GOT3 (cell line): ENCODE results near the gene METRN.

Experiments
- DNase-seq: peaks from one replicate; lab custom pipeline; 2025; ENCODE audit warnings: mixed read lengths; lab: John Stamatoyannopoulos, UW

METRN gene

GRCh38 chr16:723695-724094 is 8.8 kb downstream of the METRN start:
- no peak for DNase-seq

- no peak for DNase-seq
These were observed 9.5 kb downstream of the METRN start for GRCh38 chr16:724188-725040.

DNA sequence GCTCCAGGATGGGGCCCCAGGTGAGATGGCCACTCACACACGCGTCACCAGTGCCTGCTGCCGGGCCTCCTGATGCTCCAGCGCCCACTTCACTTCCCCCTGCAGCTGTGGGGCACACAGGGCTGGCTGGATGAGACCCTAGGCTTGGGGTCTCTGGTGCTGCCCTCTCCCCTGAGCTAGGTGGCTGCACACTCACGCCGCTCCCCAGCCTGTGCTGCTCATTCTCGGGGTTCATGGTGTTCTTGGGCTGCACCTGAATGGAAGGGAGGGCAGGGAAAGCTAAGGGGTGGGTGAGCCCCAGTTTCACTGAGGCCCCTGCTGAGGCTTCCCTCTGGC is 10.1 kb downstream of the METRN start:
- no peak for DNase-seq

DNA sequence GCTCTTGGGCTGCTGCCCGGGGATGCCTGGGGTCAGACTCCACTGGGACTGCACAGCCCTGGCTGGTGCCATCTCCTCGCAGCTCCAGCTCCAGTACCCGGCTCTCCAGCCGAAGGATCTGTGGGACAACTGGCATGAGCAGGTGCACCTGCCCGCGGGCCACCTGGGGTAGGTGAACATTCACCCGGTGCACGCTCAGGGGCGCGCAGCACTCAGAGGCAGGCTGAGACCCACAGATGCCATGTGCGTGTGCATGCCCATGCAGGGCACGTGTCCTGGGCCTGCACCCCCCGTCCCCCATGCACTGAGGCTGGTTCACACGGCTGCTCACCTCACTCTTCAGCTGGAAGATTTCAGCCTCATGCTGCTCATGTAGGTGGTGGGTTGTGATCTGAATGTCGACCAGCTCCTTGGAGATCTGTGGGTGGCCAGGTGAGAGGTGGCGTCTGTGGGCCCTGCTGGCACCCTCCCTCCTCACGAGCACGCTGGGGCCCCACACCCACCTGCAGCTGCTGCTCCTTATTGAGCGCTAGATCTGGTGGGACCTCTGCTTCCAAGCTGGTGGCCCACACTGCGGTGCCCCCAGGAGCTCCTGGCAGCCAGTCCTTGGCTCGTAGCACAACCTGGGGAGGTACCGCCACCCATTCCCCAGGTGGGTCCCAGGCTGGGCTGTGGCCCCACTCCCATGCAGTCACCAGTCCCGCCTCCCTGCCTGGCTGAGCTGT is 10.7 kb downstream of the METRN start:
- no peak for DNase-seq

GRCh38 chr16:726188-726437 is 11.2 kb downstream of the METRN start:
- DNase-seq: no peak

- DNase-seq: no peak
These were observed 11.7 kb downstream of the METRN start, which contains the start of the genes CCDC78 and HAGHL for GRCh38 chr16:726438-727290. TSS of gene CCDC78 (minus strand) at chr16:726443. CDS start at chr16:726367, 76 bp downstream. TSS of gene HAGHL (plus strand) at chr16:727106. CDS start at chr16:727510, 404 bp downstream.

DNA sequence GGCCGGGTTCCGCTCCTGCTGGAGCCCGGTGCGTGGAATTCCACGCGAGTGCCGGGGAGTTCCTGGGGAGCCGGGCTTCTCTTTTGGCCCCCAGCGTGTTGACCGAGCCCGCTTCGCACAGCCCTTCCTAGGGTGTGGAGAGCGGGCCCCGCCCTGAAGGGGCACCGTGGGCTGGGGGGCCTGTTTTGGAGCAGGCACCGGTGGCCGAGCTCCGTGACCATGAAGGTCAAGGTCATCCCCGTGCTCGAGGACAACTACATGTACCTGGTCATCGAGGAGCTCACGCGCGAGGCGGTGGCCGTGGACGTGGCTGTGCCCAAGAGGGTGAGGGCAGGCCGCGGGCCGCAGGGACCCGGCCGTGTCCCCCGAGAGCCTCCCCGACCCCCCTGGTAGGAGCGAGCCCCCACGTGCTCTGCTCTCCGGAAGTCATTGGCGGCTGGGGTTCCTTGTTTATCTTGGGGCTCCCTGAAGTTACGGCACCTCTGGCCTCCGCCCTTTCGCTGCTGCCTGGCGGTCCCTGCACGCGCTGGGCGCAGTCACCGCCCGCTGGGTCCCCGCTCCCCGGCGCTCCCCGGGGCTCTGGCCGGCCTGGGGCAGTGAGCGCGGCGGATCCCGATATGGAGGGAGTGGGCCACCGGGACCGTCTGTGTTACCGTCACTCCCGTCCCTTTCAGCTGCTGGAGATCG is 12.5 kb downstream of the METRN start:
- no peak for DNase-seq

GRCh38 chr16:728131-728889 is 13.4 kb downstream of the METRN start:
- no peak for DNase-seq

- DNase-seq: no peak
These were observed 14.2 kb downstream of the METRN start for GRCh38 chr16:728890-729744.

GRCh38 chr16:729768-730665 is 15.1 kb downstream of the METRN start:
- no peak for DNase-seq

DNA sequence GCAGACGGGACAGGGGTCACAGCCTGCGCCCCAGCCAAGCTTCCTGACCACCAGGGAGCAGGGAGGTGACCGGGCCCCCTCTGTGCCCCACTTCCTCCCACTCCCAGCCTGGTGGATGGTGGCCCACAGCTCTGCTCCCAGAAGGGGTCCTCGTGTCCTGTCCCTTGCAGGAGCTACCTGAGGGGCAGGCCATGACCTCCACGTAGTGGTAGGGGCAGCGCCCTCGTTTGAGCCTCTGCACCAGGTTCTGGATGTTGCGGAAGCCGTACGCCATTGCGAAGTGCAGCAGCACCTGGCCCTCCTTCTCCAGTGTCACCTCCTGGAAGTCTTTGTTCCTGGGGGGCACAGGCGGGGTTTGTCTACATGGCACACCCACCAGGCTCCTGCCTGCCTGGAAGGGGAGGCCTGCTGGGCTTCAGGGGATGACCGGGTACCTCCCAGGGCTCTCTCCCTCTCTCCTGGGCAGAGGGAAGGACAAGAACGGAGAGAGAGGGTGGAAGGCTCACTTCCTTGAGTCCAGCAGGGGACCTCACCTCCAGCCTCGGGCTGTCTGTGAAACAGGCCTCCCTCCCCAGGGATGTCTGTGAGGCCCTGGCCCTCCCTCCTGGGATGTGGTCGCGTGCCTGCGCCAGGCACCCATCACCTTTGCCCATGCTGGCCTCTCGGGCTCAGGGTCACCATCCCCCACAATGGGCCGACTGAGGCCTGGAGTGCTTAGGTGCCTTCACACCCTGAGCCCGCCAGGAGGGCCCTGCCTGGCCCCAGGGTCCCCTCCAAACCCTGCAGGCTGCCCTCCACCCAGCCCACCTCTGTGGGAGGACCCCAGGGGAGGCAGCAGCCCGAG is 16.0 kb downstream of the METRN start:
- DNase-seq: no peak

DNA sequence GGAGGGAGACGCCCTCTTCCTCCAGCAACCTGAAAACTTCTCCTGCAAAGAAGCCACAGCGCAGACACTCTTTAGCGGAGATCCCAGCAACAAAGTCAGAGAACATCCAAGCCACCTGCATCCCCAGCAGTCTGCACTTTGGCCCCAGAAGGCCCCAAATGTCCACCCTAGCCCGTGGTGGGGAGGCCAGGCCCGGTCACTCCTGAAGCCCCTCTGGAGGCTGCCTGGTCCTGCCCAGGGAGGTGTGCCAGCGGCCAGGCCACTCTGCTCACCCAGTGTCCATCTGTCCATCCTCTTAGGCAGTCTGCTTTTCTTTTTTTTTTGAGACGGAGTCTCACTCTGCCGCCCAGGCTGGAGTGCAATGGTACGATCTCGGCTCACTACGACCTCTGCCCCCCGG is 17.4 kb downstream of the METRN start:
- no peak for DNase-seq

DNA sequence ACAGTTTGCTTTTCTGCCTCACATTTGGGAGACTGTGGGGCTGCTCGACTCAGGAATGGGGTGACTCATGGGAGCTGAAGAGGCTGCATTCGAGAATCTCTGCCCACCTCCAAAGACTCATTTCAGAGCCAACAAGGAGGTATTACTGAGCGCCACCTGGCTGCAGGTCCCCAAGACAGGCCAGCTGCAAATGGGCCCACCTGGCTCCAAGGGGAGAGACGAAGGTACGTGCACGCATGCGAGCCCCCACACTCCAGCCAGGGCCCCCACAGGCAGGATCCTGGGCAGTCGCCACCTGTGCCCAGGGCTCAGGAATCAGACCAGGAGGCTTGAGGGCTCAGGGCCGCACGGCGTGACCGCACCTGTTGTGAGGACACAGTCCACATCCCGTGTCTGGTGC is 18.0 kb downstream of the METRN start:
- DNase-seq: no peak

GRCh38 chr16:733382-734207 is 18.7 kb downstream of the METRN start:
- DNase-seq: no peak

DNA sequence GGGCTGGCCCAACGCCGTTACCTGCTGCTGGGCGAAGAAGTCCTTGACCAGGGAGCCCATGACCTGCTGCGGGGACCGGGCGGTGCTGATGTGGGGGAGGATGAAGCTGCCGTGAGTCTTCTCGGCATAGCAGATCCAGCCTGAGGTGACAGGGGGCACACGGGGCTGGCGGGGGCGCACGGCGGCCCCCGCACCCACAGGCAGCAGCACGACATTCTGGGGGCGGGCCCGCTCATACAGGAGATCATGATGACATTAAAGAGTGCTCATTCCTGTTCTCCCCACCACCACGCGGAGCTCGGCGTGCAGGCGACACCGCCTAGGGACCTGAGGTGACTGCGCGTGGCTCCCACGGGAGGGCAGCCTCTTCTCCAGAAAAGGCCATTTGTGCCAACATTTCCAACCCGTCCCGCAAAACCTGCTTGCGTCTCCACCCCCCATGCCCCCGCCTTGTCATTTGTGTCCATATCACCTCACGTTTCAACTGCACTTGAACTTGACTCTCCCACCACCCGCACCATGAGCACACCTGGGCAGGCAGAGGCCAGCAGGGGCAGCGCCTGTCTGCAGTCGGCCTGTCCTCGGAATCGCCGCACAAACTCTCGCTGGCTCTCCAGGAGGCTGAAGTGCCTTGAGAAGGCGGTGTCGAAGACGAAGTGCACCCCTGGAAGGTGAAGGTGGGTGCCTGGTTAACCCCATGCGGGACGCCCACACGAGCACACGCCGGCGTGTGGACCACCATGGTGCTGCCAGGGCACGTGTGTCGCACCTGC is 19.5 kb downstream of the METRN start:
- no peak for DNase-seq

DNA sequence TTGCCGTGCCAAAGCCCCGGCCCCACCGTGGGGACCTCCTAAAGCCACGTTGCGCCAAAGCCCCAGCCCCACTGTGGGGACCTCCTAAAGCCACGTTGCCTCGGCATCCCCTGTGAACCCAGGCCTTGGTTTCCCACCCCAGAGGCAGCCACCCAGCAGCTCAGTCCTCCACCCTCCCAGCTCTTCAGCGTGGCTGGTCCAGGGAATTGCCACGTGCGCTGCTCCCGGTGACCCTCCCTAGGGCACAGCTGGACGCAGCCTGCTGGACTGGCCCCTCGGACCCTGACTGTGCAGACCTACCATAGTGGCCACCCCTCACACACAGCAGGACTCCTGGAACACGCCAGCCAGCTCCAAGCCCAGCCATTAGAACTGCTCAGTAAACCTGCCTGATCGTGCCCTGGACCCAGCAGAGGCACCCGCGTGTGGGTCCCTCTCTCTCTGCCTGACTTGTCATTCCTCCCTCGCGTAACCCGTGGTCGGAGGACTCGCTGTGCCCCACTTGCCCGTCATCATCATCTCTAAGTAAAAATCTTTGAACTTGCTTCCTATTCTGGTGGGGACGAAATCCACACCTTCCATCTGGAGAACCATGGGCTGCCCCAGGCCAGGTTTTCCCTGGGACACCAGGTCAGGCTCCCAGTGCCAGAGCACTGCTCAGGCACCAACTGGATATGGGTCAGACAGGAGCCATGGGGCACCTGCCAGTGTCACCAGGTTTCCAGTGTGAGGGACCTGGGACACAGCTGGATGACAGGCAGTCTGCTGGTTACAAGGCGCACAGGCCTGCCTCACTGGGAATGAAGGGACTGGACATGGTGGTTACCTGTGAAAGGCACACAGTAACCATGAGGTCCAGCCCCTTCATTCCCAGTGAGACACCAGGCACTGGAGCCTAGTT is 20.3 kb downstream of the METRN start:
- DNase-seq: no peak
